ENCODE data around the gene MARK1.

GRCh38 chr1:220698607-220699016, 170.7 kb downstream of the MARK1 start:
- TF ChIP-seq CTCF (IDR thresholded peaks at IDR 0.05) (no peak), POLR2A (IDR thresholded peaks at IDR 0.05) (no peak)
